SU-DHL-6 (cell line): ENCODE data around the gene SRA1.

ENCODE experiments used
- CTCF ChIP-seq: fragments of 200-600 bp; sonication (generic); IDR thresholded peaks from one replicate; pipeline ENCODE4 v1.5.1; 2017; ENCODE audit warnings: antibody characterized with exemption, mild to moderate bottlenecking, low read length, moderate library complexity; ENCODE audit not compliant: insufficient read depth, poor library complexity, severe bottlenecking
- EZH2phosphoT487 ChIP-seq: fragments of 200-600 bp; sonication (generic), shearing (Covaris generic); conservative IDR thresholded peaks from 2 replicates; pipeline ENCODE4 v1.6.1; 2018; ENCODE audit warnings: mild to moderate bottlenecking, antibody characterized with exemption, low read length, moderate library complexity, mixed read lengths

- TF ChIP-seq CTCF = no peak
- no peak for TF ChIP-seq EZH2phosphoT487
Measured at GRCh38 chr5:140546851-140547507, 10.3 kb downstream of the SRA1 start.
